HepG2 (cell line): ENCODE data around the gene RPL27A. TPM values are rescaled to one million over a fixed set of nuclear protein-coding genes. Genes with fewer than 3 reads are reported as not detected.

Source experiments
- E2F1 ChIP-seq: sonication (generic); formaldehyde crosslinking; IDR thresholded peaks from 2 replicates; pipeline ENCODE4 v1.5.0; 2020; ENCODE audit warnings: missing genetic modification reagents
- FOXO1 ChIP-seq: sonication (generic); formaldehyde crosslinking; IDR thresholded peaks from 2 replicates; pipeline ENCODE4 v1.4.0; 2020; ENCODE audit warnings: missing genetic modification reagents
- HNF4A ChIP-seq: sonication (generic); formaldehyde crosslinking; IDR thresholded peaks from 2 replicates; pipeline ENCODE4 v1.4.0; 2020; ENCODE audit warnings: missing genetic modification reagents
- HOXD1 ChIP-seq: sonication (generic); formaldehyde crosslinking; IDR thresholded peaks from 2 replicates; pipeline ENCODE4 v1.5.0; 2020; ENCODE audit warnings: missing genetic modification reagents
- NR2C2 ChIP-seq: sonication (generic); formaldehyde crosslinking; IDR thresholded peaks from 2 replicates; pipeline ENCODE4 v1.4.0; 2020; ENCODE audit warnings: missing genetic modification reagents, mild to moderate bottlenecking, moderate library complexity, borderline replicate concordance
- PHF20 ChIP-seq: sonication (generic); formaldehyde crosslinking; IDR thresholded peaks from 2 replicates; pipeline ENCODE4 v1.5.0; 2020; ENCODE audit warnings: mild to moderate bottlenecking, missing genetic modification reagents
- PHF5A ChIP-seq: IDR thresholded peaks from one replicate; pipeline ENCODE4 v1.6.1; 2018; ENCODE audit warnings: low read depth, missing genetic modification reagents; ENCODE audit not compliant: unreplicated experiment
- SSRP1 ChIP-seq: IDR thresholded peaks from 2 replicates; pipeline ENCODE4 v1.6.1; 2016; ENCODE audit warnings: control low read depth
- TBL1XR1 ChIP-seq: fragments of 150-350 bp; IDR thresholded peaks from 2 replicates; pipeline ENCODE4 v1.6.1; 2014; ENCODE audit warnings: borderline replicate concordance, low read length; ENCODE audit not compliant: partially characterized antibody
- TFAP4 ChIP-seq: sonication (generic); IDR thresholded peaks from 2 replicates; pipeline ENCODE4 v1.6.1; 2016; ENCODE audit warnings: low read depth, borderline replicate concordance
- ZFAT ChIP-seq: sonication (generic); formaldehyde crosslinking; conservative IDR thresholded peaks from 2 replicates; pipeline ENCODE4 v1.8.1; 2023; ENCODE audit warnings: missing genetic modification reagents, inconsistent platforms
- ZHX2 ChIP-seq, 2 experiments: sonication (generic) in 1 of 2; formaldehyde crosslinking in 1 of 2; IDR thresholded peaks; 2 replicates each; pipeline versions ENCODE4 v1.6.1 to v1.9.0; 2014 to 2022; ENCODE audit warnings: antibody characterized with exemption in 1 of 2, borderline replicate concordance in 1 of 2, inconsistent platforms in 1 of 2, low read depth in 1 of 2, missing genetic modification reagents in 1 of 2
- ZMAT3 ChIP-seq: sonication (generic); formaldehyde crosslinking; conservative IDR thresholded peaks from 2 replicates; pipeline ENCODE4 v1.7.0; 2021; ENCODE audit warnings: missing genetic modification reagents
- ZNF296 ChIP-seq: sonication (generic); formaldehyde crosslinking; conservative IDR thresholded peaks from 2 replicates; pipeline ENCODE4 v1.5.0; 2020; ENCODE audit warnings: mild to moderate bottlenecking, missing genetic modification reagents
- ZNF674 ChIP-seq: sonication (generic); formaldehyde crosslinking; IDR thresholded peaks from 2 replicates; pipeline ENCODE4 v1.5.0; 2020; ENCODE audit warnings: low read depth, mild to moderate bottlenecking, missing genetic modification reagents
- ZNF75D ChIP-seq: sonication (generic); formaldehyde crosslinking; IDR thresholded peaks from 2 replicates; pipeline ENCODE4 v1.8.1; 2023; ENCODE audit warnings: missing genetic modification reagents, mild to moderate bottlenecking, borderline replicate concordance
- ZSCAN29 ChIP-seq: sonication (generic); formaldehyde crosslinking; conservative IDR thresholded peaks from 2 replicates; pipeline ENCODE4 v1.4.0; 2020; ENCODE audit warnings: mild to moderate bottlenecking, missing genetic modification reagents
- polyA plus RNA-seq, 8 experiments: library from polyadenylated mRNA; depleted of rRNA in 3 of 8; stranded (reverse) in 7 of 8; unstranded in 1 of 8; fragments of >200 nt; fragmentation: Illumina TruSeq in 4 of 8; extraction: Trizol in 4 of 8; gene quantifications; 2 replicates each; pipeline versions ENCODE4 v1.2.1 to v1.2.3, GENCODE V29; 2011 to 2016; ENCODE audit warnings: low read depth in 4 of 8, missing spikeins in 1 of 8, mixed read lengths in 1 of 8; ENCODE audit not compliant: insufficient read depth in 1 of 8
- total RNA-seq, 5 experiments: library from RNA; depleted of rRNA; stranded (reverse); fragments of >200 nt; fragmentation: Illumina TruSeq; extraction: Trizol; gene quantifications; 2 replicates each; pipeline ENCODE4 v1.2.3, GENCODE V29; 2016; ENCODE audit warnings: low read depth in 1 of 5
- TF ChIP-seq, protein P1 (sequence below): sonication (generic); formaldehyde crosslinking; IDR thresholded peaks from 2 replicates; pipeline ENCODE4 v1.5.1; 2020; ENCODE audit warnings: missing genetic modification reagents, mild to moderate bottlenecking, borderline replicate concordance

RPL27A gene
- total and polyA plus RNA-seq, 2 of the 13 experiments (the other 11 are each of a cell fraction or from before 2014, with no cell fraction given), result 1,531 to 2,153 TPM

- TF ChIP-seq FOXO1 (CRISPR knock-in tag), result no peak; the same call in 1 of the 2 replicates
- TF ChIP-seq NR2C2 (CRISPR knock-in tag), result peak; percentile 59; the same call in 1 of the 2 replicates
- TF ChIP-seq, protein P1, sequence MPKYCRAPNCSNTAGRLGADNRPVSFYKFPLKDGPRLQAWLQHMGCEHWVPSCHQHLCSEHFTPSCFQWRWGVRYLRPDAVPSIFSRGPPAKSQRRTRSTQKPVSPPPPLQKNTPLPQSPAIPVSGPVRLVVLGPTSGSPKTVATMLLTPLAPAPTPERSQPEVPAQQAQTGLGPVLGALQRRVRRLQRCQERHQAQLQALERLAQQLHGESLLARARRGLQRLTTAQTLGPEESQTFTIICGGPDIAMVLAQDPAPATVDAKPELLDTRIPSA (CRISPR knock-in tag), result peak; percentile 45; the same call in 1 of the 2 replicates
- TF ChIP-seq TBL1XR1, result no peak
- TF ChIP-seq E2F1, result peak; percentile 29; the same call in 1 of the 2 replicates
- TF ChIP-seq ZFAT, result no peak
- TF ChIP-seq ZNF75D, result peak; percentile 36; the same call in 1 of the 2 replicates
- peak; percentile 22; the same call in 1 of the 2 replicates for TF ChIP-seq HNF4A (CRISPR knock-in tag)
- no peak; the same call in 1 of the 2 replicates for TF ChIP-seq TFAP4
- peak; percentile 96 for TF ChIP-seq ZNF674 (CRISPR knock-in tag)
- no peak for TF ChIP-seq ZSCAN29 (CRISPR knock-in tag)
- no peak for TF ChIP-seq PHF5A (CRISPR knock-in tag)
- TF ChIP-seq SSRP1 (CRISPR knock-in tag), result no peak
- TF ChIP-seq HOXD1 (CRISPR knock-in tag), result peak; percentile 49; the same call in 1 of the 2 replicates
- TF ChIP-seq PHF20, result peak; percentile 91
- TF ChIP-seq ZNF296 (CRISPR knock-in tag), result 0 out of 2 replicates have a peak, but pooled peaks have one; percentile 49
- peak; percentile 24; the same call in 1 of the 2 replicates for TF ChIP-seq ZHX2 (IDR thresholded peaks at IDR 0.05; ENCODE audit: low read depth)
- TF ChIP-seq ZHX2 (CRISPR knock-in tag; IDR thresholded peaks at IDR 0.05; ENCODE audit: borderline replicate concordance), result no peak
- TF ChIP-seq ZMAT3, result peak; percentile 86
Observed at GRCh38 chr11:8682303-8683114, at the start of gene RPL27A, which contains the start of gene TRIM66 (continued).
